Muscle layer of colon (tissue), 2 donors: ENCODE data around the gene SPRED2.

Experiments
- H3K27ac ChIP-seq: one replicate; pipeline ENCODE4 v1.7.0; 2013; ENCODE audit warnings: low read depth, mild to moderate bottlenecking, low read length, moderate library complexity
- H3K27me3 ChIP-seq, 2 donors: one replicate each; pipeline ENCODE4 v1.7.0; 2013; ENCODE audit warnings: low read length in 2 of 2, mild to moderate bottlenecking in 2 of 2; ENCODE audit not compliant: insufficient read depth in 2 of 2, control insufficient read depth in 1 of 2
- H3K36me3 ChIP-seq: one replicate; pipeline ENCODE4 v1.7.0; 2013; ENCODE audit warnings: mild to moderate bottlenecking, low read length; ENCODE audit not compliant: insufficient read depth
- H3K4me1 ChIP-seq: one replicate; pipeline ENCODE4 v1.7.0; 2013; ENCODE audit warnings: mild to moderate bottlenecking, low read length; ENCODE audit not compliant: insufficient read depth
- H3K4me3 ChIP-seq, 2 donors: one replicate each; pipeline ENCODE4 v1.7.0; 2013; ENCODE audit warnings: low read length in 2 of 2, low read depth in 1 of 2, mild to moderate bottlenecking in 1 of 2, moderate library complexity in 1 of 2
- H3K9ac ChIP-seq: one replicate; pipeline ENCODE4 v1.7.0; 2013; ENCODE audit warnings: low read length
- H3K9me3 ChIP-seq: one replicate; pipeline ENCODE4 v1.7.0; 2013; ENCODE audit warnings: mild to moderate bottlenecking, low read length
- donor health status: abdominal sarcoma.
- donor health status: Adenocarcinoma of cecum.

SPRED2 gene

GRCh38 chr2:65427532-65427931 lies 4.9 kb downstream of the SPRED2 start:
- Histone ChIP-seq H3K27ac (no peak overlapping the region), H3K27me3 (no peaks in the 10 kb centered on the region), H3K4me1 (peaks cover 4% of the 10 kb centered on the region), H3K4me3 (no peak overlapping the region), H3K36me3 (no peaks in the 10 kb centered on the region), H3K9ac (no peak overlapping the region), H3K9me3 (no peaks in the 10 kb centered on the region)

- Histone ChIP-seq H3K36me3 (no peaks in the 10 kb centered on the region), H3K9me3 (no peaks in the 10 kb centered on the region), H3K4me3 (no peak overlapping the region), H3K9ac (no peak overlapping the region), H3K27me3 (no peaks in the 10 kb centered on the region), H3K27ac (no peak overlapping the region), H3K4me1 (peaks cover 12% of the 10 kb centered on the region)
These were observed 7.1 kb downstream of the SPRED2 start for GRCh38 chr2:65425276-65425675.

GRCh38 chr2:65424391-65424790 lies 8.0 kb downstream of the SPRED2 start:
- no peak overlapping the region for H3K4me3 ChIP-seq
- peaks cover 10% of the 10 kb centered on the region for H3K4me1 ChIP-seq
- no peak overlapping the region for H3K9ac ChIP-seq
- no peaks in the 10 kb centered on the region for H3K9me3 ChIP-seq
- H3K27ac ChIP-seq: no peak overlapping the region
- no peaks in the 10 kb centered on the region for H3K36me3 ChIP-seq
- H3K27me3 ChIP-seq: no peaks in the 10 kb centered on the region

- H3K27me3 ChIP-seq: no peaks in the 10 kb centered on the region
- peaks cover 10% of the 10 kb centered on the region for H3K4me1 ChIP-seq
- no peaks in the 10 kb centered on the region for H3K36me3 ChIP-seq
- no peak overlapping the region for H3K9ac ChIP-seq
- no peak overlapping the region for H3K4me3 ChIP-seq
- no peaks in the 10 kb centered on the region for H3K9me3 ChIP-seq
- H3K27ac ChIP-seq: no peak overlapping the region
These were observed 11.0 kb downstream of the SPRED2 start for GRCh38 chr2:65421432-65421748.

- no peak overlapping the region for H3K9ac ChIP-seq
- no peak overlapping the region for H3K4me3 ChIP-seq
- no peak overlapping the region for H3K27ac ChIP-seq
- no peaks in the 10 kb centered on the region for H3K27me3 ChIP-seq
- H3K36me3 ChIP-seq: no peaks in the 10 kb centered on the region
- H3K4me1 ChIP-seq: peaks cover 10% of the 10 kb centered on the region
- H3K9me3 ChIP-seq: no peaks in the 10 kb centered on the region
These were observed 11.5 kb downstream of the SPRED2 start for GRCh38 chr2:65420712-65421431.

- Histone ChIP-seq H3K4me1 (peaks cover 10% of the 10 kb centered on the region), H3K27ac (no peak overlapping the region)
These were observed 14.8 kb downstream of the SPRED2 start for GRCh38 chr2:65417509-65418085.

GRCh38 chr2:65416945-65417344 lies 15.5 kb downstream of the SPRED2 start:
- no peaks in the 10 kb centered on the region for H3K9me3 ChIP-seq
- H3K27ac ChIP-seq: no peak overlapping the region
- no peak overlapping the region for H3K4me3 ChIP-seq
- peaks cover 10% of the 10 kb centered on the region for H3K4me1 ChIP-seq
- H3K9ac ChIP-seq: no peak overlapping the region
- no peaks in the 10 kb centered on the region for H3K36me3 ChIP-seq
- no peaks in the 10 kb centered on the region for H3K27me3 ChIP-seq

More at GRCh38 chr2:65417509-65418085, 14.8 kb downstream of the SPRED2 start:
- Histone ChIP-seq H3K9me3 (no peaks in the 10 kb centered on the region), H3K4me3 (no peak overlapping the region), H3K9ac (no peak overlapping the region), H3K27me3 (no peaks in the 10 kb centered on the region), H3K36me3 (no peaks in the 10 kb centered on the region)

GRCh38 chr2:65416321-65416720 lies 16.1 kb downstream of the SPRED2 start:
- Histone ChIP-seq H3K4me3 (no peak overlapping the region), H3K27me3 (no peaks in the 10 kb centered on the region), H3K36me3 (no peaks in the 10 kb centered on the region), H3K4me1 (peaks cover 8% of the 10 kb centered on the region), H3K9ac (no peak overlapping the region), H3K27ac (no peak overlapping the region), H3K9me3 (no peaks in the 10 kb centered on the region)

- H3K27ac ChIP-seq: no peak overlapping the region
- H3K36me3 ChIP-seq: no peaks in the 10 kb centered on the region
- H3K9me3 ChIP-seq: no peaks in the 10 kb centered on the region
- H3K9ac ChIP-seq: no peak overlapping the region
- no peak overlapping the region for H3K4me3 ChIP-seq
- no peaks in the 10 kb centered on the region for H3K27me3 ChIP-seq
- H3K4me1 ChIP-seq: no peaks in the 10 kb centered on the region
These were observed 17.3 kb downstream of the SPRED2 start for GRCh38 chr2:65415091-65415490.

- Histone ChIP-seq H3K36me3 (no peaks in the 10 kb centered on the region), H3K27me3 (no peaks in the 10 kb centered on the region), H3K9me3 (no peaks in the 10 kb centered on the region), H3K4me1 (no peaks in the 10 kb centered on the region), H3K27ac (no peak overlapping the region), H3K4me3 (no peak overlapping the region), H3K9ac (no peak overlapping the region)
These were observed 18.8 kb downstream of the SPRED2 start for GRCh38 chr2:65413610-65414009.

GRCh38 chr2:65413106-65413505 lies 19.3 kb downstream of the SPRED2 start:
- Histone ChIP-seq H3K4me1 (no peaks in the 10 kb centered on the region), H3K9me3 (no peaks in the 10 kb centered on the region), H3K27me3 (no peaks in the 10 kb centered on the region), H3K4me3 (no peak overlapping the region), H3K9ac (no peak overlapping the region), H3K27ac (no peak overlapping the region), H3K36me3 (no peaks in the 10 kb centered on the region)
